HL-60 (cell line): ENCODE results near the gene SLC17A9.

Experiments used
- CTCF ChIP-seq: IDR thresholded peaks from one replicate; pipeline ENCODE4 v1.5.1; 2011; ENCODE audit warnings: low read length, control low read depth, inconsistent platforms; ENCODE audit not compliant: insufficient read depth
- GABPA ChIP-seq: IDR thresholded peaks from 2 replicates; pipeline ENCODE4 v1.6.1; 2012; ENCODE audit warnings: low read depth
- POLR2AphosphoS5 ChIP-seq: IDR thresholded peaks from 2 replicates; pipeline ENCODE4 v1.6.1; 2012; ENCODE audit warnings: low read depth
- SPI1 ChIP-seq: IDR thresholded peaks from 2 replicates; pipeline ENCODE4 v1.6.1; 2012; ENCODE audit warnings: low read depth, mild to moderate bottlenecking, borderline replicate concordance
- TF ChIP-seq, protein P1 (sequence below): IDR thresholded peaks from 2 replicates; pipeline ENCODE4 v1.6.1; 2012; ENCODE audit warnings: low read depth; ENCODE audit not compliant: insufficient replicate concordance

- TF ChIP-seq CTCF (no peak), GABPA (no peak), POLR2AphosphoS5 (no peak), SPI1 (no peak)
- TF ChIP-seq, protein P1, sequence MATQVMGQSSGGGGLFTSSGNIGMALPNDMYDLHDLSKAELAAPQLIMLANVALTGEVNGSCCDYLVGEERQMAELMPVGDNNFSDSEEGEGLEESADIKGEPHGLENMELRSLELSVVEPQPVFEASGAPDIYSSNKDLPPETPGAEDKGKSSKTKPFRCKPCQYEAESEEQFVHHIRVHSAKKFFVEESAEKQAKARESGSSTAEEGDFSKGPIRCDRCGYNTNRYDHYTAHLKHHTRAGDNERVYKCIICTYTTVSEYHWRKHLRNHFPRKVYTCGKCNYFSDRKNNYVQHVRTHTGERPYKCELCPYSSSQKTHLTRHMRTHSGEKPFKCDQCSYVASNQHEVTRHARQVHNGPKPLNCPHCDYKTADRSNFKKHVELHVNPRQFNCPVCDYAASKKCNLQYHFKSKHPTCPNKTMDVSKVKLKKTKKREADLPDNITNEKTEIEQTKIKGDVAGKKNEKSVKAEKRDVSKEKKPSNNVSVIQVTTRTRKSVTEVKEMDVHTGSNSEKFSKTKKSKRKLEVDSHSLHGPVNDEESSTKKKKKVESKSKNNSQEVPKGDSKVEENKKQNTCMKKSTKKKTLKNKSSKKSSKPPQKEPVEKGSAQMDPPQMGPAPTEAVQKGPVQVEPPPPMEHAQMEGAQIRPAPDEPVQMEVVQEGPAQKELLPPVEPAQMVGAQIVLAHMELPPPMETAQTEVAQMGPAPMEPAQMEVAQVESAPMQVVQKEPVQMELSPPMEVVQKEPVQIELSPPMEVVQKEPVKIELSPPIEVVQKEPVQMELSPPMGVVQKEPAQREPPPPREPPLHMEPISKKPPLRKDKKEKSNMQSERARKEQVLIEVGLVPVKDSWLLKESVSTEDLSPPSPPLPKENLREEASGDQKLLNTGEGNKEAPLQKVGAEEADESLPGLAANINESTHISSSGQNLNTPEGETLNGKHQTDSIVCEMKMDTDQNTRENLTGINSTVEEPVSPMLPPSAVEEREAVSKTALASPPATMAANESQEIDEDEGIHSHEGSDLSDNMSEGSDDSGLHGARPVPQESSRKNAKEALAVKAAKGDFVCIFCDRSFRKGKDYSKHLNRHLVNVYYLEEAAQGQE = no peak
Measured at GRCh38 chr20:62925076-62925419, 27.5 kb upstream of the SLC17A9 start.
